Measurements from ENCODE around the gene MED31. TPM values are rescaled to one million over a fixed set of nuclear protein-coding genes. Genes with fewer than 3 reads are reported as not detected.
"Not testable (repeated sequence)": the region's sequence is repeated elsewhere in the genome, so short reads cannot be mapped to it uniquely, and the experiment has no call there.

The MED31 gene
- total and polyA plus RNA-seq, 3 donors from 2014 or later: 14.9 to 31.3 (median 19.3) TPM

- no peaks in the 10 kb centered on the region for H3K4me1 ChIP-seq
- no peaks in the 10 kb centered on the region for H3K9me3 ChIP-seq
- intact Hi-C loops (cut with DNase I; ENCODE audit: low total_unique reads): no loop called here
- H3K36me3 ChIP-seq (ENCODE audit: low read depth, missing control alignments): no peaks in the 10 kb centered on the region
- 67 to 88% methylated on average over 1 to 5 of the region's 5 CpGs for WGBS, 2 donors
- no peak overlapping the region for H3K27ac ChIP-seq
- DNase-seq: no peak
- no peak overlapping the region for H3K4me3 ChIP-seq
- no peaks in the 10 kb centered on the region for H3K27me3 ChIP-seq
- TF ChIP-seq CTCF (IDR thresholded peaks at IDR 0.05) (no peak), POLR2A (IDR thresholded peaks at IDR 0.05) (no peak)
Measured at GRCh38 chr17:6696906-6697305, 45.5 kb upstream of the MED31 start.

- no peaks in the 10 kb centered on the region for H3K27me3 ChIP-seq
- H3K9me3 ChIP-seq: no peaks in the 10 kb centered on the region
- no peak for TF ChIP-seq CTCF (IDR thresholded peaks at IDR 0.05)
- H3K4me1 ChIP-seq: no peaks in the 10 kb centered on the region
- no peak overlapping the region for H3K4me3 ChIP-seq
- 70 to 77% methylated on average over 13 of the region's 13 CpGs for WGBS, 2 donors
- no peaks in the 10 kb centered on the region for H3K36me3 ChIP-seq (ENCODE audit: low read depth, missing control alignments)
- no peak overlapping the region for H3K27ac ChIP-seq
- no peak for DNase-seq
- intact Hi-C loops (cut with DNase I; ENCODE audit: low total_unique reads): no loop called here
Measured at GRCh38 chr17:6695565-6695964, 44.2 kb upstream of the MED31 start.

DNA sequence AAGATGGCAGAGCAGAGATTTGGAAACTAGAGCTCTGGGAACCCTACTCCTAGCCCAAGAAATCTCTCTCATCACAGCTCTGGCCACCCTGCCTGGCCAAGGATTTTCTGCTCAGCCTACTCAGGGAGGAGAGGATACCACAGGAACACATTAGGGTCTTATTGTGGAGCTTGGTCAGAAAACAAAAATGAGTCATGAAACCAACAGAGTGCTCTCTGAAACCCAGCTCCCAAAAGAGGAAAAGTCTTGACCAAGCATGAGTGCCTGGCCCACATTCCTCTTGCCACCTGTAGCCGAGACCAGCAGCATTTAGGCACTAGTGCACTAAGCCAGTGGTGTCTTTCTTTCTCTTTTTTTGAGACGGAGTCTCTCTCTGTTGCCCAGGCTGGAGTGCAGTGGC is 43.6 kb upstream of the MED31 start:
- Histone ChIP-seq H3K36me3 (ENCODE audit: low read depth, missing control alignments) (no peaks in the 10 kb centered on the region), H3K27me3 (no peaks in the 10 kb centered on the region), H3K27ac (no peak overlapping the region), H3K4me1 (no peaks in the 10 kb centered on the region), H3K4me3 (no peak overlapping the region), H3K9me3 (no peaks in the 10 kb centered on the region)
- TF ChIP-seq CTCF (IDR thresholded peaks at IDR 0.05) (no peak), POLR2A (IDR thresholded peaks at IDR 0.05) (no peak)
- DNase-seq: no peak
- 97 to 100% methylated on average over 2 of the region's 2 CpGs for WGBS, 2 donors
- intact Hi-C loops (cut with DNase I; ENCODE audit: low total_unique reads): no loop called here

DNA sequence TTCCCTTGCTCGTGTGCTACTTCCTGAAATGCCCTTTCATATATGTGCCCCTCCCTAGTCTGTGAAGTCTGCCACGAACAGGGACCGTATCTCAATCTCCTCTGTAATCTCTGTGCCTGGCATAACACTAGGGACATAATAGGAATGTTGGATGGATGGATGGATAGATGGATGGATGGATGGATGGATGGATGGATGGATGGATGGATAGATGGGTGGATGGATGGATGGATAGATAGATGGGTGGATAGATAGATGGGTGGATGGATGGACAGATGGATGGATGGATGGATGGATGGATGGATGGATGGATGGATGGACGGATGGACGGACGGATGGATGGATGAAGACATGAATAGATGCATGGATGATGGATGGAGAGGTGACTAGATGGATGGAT is 40.6 kb upstream of the MED31 start:
- DNase-seq; H3K9me3 ChIP-seq; H3K4me1 ChIP-seq; H3K27me3 ChIP-seq; intact Hi-C loops (cut with DNase I; ENCODE audit: low total_unique reads); H3K27ac ChIP-seq; H3K4me3 ChIP-seq; H3K36me3 ChIP-seq (ENCODE audit: low read depth, missing control alignments): not testable (repeated sequence)
- 73 to 83% methylated on average over 6 of the region's 6 CpGs for WGBS, 2 donors

- no peak for TF ChIP-seq CTCF (IDR thresholded peaks at IDR 0.05)
- no peak for TF ChIP-seq POLR2A (IDR thresholded peaks at IDR 0.05)
- intact Hi-C loops (cut with DNase I; ENCODE audit: low total_unique reads): no loop called here
- H3K27ac ChIP-seq: no peak overlapping the region
- H3K4me3 ChIP-seq: no peak overlapping the region
- no peaks in the 10 kb centered on the region for H3K9me3 ChIP-seq
- H3K4me1 ChIP-seq: no peaks in the 10 kb centered on the region
- 74 to 88% methylated on average over 3 of the region's 3 CpGs for WGBS, 2 donors
- H3K36me3 ChIP-seq (ENCODE audit: low read depth, missing control alignments): no peaks in the 10 kb centered on the region
- no peaks in the 10 kb centered on the region for H3K27me3 ChIP-seq
- no peak for DNase-seq
Measured at GRCh38 chr17:6691546-6691945, 40.1 kb upstream of the MED31 start.

Measured in testis (tissue), 3 donors.